OCI-LY7 (cell line): ENCODE measurements around the gene HBM.

ENCODE experiments used
- CTCF ChIP-seq: fragments of 200-600 bp; sonication (generic); conservative IDR thresholded peaks from 2 replicates; pipeline ENCODE4 v1.5.1; 2014; ENCODE audit warnings: mild to moderate bottlenecking, antibody characterized with exemption, low read length, moderate library complexity, mixed read lengths
- EZH2phosphoT487 ChIP-seq: fragments of 200-600 bp; sonication (generic); IDR thresholded peaks from 2 replicates; pipeline ENCODE4 v1.6.1; 2018; ENCODE audit warnings: low read depth, borderline replicate concordance, mild to moderate bottlenecking, mixed run types, antibody characterized with exemption, low read length, moderate library complexity, mixed read lengths

- TF ChIP-seq CTCF (no peak), EZH2phosphoT487 (no peak)
Measured at GRCh38 chr16:132120-132519, 33.7 kb upstream of the HBM start.
